Naive thymus-derived CD4-positive, alpha-beta T cell (primary cell): ENCODE results near the gene CDS2. TPM values are rescaled to one million over a fixed set of nuclear protein-coding genes. Genes with fewer than 3 reads are reported as not detected.
A peak's percentile ranks its signal among the peaks of the same experiment; 100 is the strongest.

Experiments
- ATAC-seq: fragments of 150-1000 bp; cut with Tn5 transposase; 2 replicates; pipeline ENCODE4 v1.10.0; 2021; ENCODE audit warnings: mild to moderate bottlenecking, moderate library complexity
- CTCF ChIA-PET: fragments of 350-600 bp; sonication (Branson Sonifier 250); formaldehyde crosslinking; loops from one replicate; lab custom pipeline; 2021; ENCODE audit warnings: antibody characterized with exemption; lab: Charles Lee
- POLR2A ChIA-PET: fragments of 350-600 bp; sonication (Branson Sonifier 250); formaldehyde crosslinking; loops from one replicate; lab custom pipeline; 2021; ENCODE audit warnings: antibody characterized with exemption, inconsistent platforms; lab: Charles Lee
- DNase-seq, 9 donors: peaks; one replicate each; pipeline versions ENCODE4 v3.0.0 to v3.0.0-alpha.2; 2020 to 2022; ENCODE audit warnings: mixed read lengths in 1 of 9
- H3K27ac ChIP-seq: one replicate; pipeline ENCODE4 v1.7.0; 2013; ENCODE audit warnings: mild to moderate bottlenecking, low read depth, low read length, moderate library complexity
- H3K27me3 ChIP-seq, 2 donors: one replicate each; pipeline ENCODE4 v1.7.0; 2013; ENCODE audit warnings: low read length in 2 of 2, mild to moderate bottlenecking in 2 of 2, moderate library complexity in 2 of 2; ENCODE audit not compliant: control insufficient read depth in 2 of 2, insufficient read depth in 2 of 2
- H3K36me3 ChIP-seq, 3 experiments: 1 replicate in 2 of 3; 2 replicates in 1 of 3; pipeline ENCODE4 v1.7.0; 2013; ENCODE audit warnings: low read length in 3 of 3, mild to moderate bottlenecking in 3 of 3, moderate library complexity in 1 of 3; ENCODE audit not compliant: insufficient read depth in 3 of 3, control insufficient read depth in 2 of 3
- H3K4me1 ChIP-seq, 2 donors: one replicate each; pipeline ENCODE4 v1.7.0; 2013; ENCODE audit warnings: low read length in 2 of 2, mild to moderate bottlenecking in 2 of 2, moderate library complexity in 1 of 2; ENCODE audit not compliant: control insufficient read depth in 2 of 2, insufficient read depth in 2 of 2
- H3K4me3 ChIP-seq: 2 replicates; pipeline ENCODE4 v1.7.0; 2013; ENCODE audit warnings: mild to moderate bottlenecking, low read length
- H3K9me3 ChIP-seq, 3 experiments: 1 replicate in 2 of 3; 2 replicates in 1 of 3; pipeline ENCODE4 v1.7.0; 2013; ENCODE audit warnings: low read length in 3 of 3; ENCODE audit not compliant: control insufficient read depth in 2 of 3
- H3K27ac Mint-ChIP-seq, 9 donors: one replicate each; pipeline ENCODE4 v1.8.0; 2020 to 2022; ENCODE audit warnings: mixed read lengths in 9 of 9, mild to moderate bottlenecking in 8 of 9, moderate library complexity in 5 of 9, inconsistent platforms in 2 of 9
- H3K27me3 Mint-ChIP-seq, 5 donors: one replicate each; pipeline ENCODE4 v1.8.0; 2021 to 2022; ENCODE audit warnings: mixed read lengths in 5 of 5, mild to moderate bottlenecking in 1 of 5
- H3K36me3 Mint-ChIP-seq, 5 donors: one replicate each; pipeline ENCODE4 v1.8.0; 2020 to 2022; ENCODE audit warnings: mixed read lengths in 5 of 5, mild to moderate bottlenecking in 3 of 5, inconsistent platforms in 1 of 5
- H3K4me1 Mint-ChIP-seq, 7 donors: one replicate each; pipeline ENCODE4 v1.8.0; 2020 to 2022; ENCODE audit warnings: mixed read lengths in 7 of 7, mild to moderate bottlenecking in 3 of 7, inconsistent platforms in 1 of 7
- H3K4me3 Mint-ChIP-seq, 10 donors: one replicate each; pipeline ENCODE4 v1.8.0; 2020 to 2022; ENCODE audit warnings: mild to moderate bottlenecking in 10 of 10, mixed read lengths in 10 of 10, moderate library complexity in 6 of 10, inconsistent platforms in 2 of 10
- H3K9me3 Mint-ChIP-seq, 11 donors: one replicate each; pipeline ENCODE4 v1.8.0; 2020 to 2022; ENCODE audit warnings: mixed read lengths in 11 of 11, mild to moderate bottlenecking in 4 of 11, inconsistent platforms in 1 of 11, moderate library complexity in 1 of 11
- intact Hi-C, 2 donors: fragments of 100-400 bp; cut with micrococcal nuclease; formaldehyde crosslinking; loops; one replicate each; pipeline ENCODE4 v1.15.1; 2023
- polyA plus RNA-seq, 2 donors: library from polyadenylated mRNA; unstranded; fragments of 300-500 nt; fragmentation: Illumina TruSeq; gene quantifications; one replicate each; pipeline ENCODE4 v1.2.3, GENCODE V29; 2021
- total RNA-seq, 6 experiments: library from RNA in 5 of 6; stranded (reverse) in 5 of 6; gene quantifications; 1 replicate in 5 of 6; 2 replicates in 1 of 6; pipeline ENCODE4 v1.2.3 and lab custom pipeline; 2021 to 2026

The CDS2 gene
- total and polyA plus RNA-seq, 7 experiments from 2014 or later: 34.9 to 58.3 (median 52.4) TPM

- Histone ChIP-seq H3K27me3 (no peaks in the 10 kb centered on the region), H3K4me3 (no peak overlapping the region), H3K4me1 (peaks cover 19 to 27% of the 10 kb centered on the region in 2 donors), H3K9me3 (no peaks in the 10 kb centered on the region), H3K27ac (no peak overlapping the region), H3K36me3 (no peaks in the 10 kb centered on the region)
- Mint-ChIP-seq H3K4me1 (peaks cover 13 to 45% (median 41%) of the 10 kb centered on the region in 7 donors), H3K9me3 (no peaks in the 10 kb centered on the region), H3K27me3 (no peaks in the 10 kb centered on the region), H3K36me3 (no peaks in the 10 kb centered on the region), H3K27ac (peak overlapping the region; percentile 85 to 99 (median 92)), H3K4me3 (peak overlapping the region in 8 of 10 donors; percentile 25 to 94 (median 88))
- ATAC-seq: no peak
- no peak for DNase-seq
- intact Hi-C loops: loop anchor here (5.0 to 10.0 kb wide), 6 partner anchors 466 to 1364 kb away; partner anchors contain the start of genes MCM8 (in 2 of the 2), TRMT6 (in 2 of the 2), ADISSP (in 1 of the 2) and CDC25B (in 1 of the 2)
- CTCF ChIA-PET: interaction anchor here (0.7 kb wide), 1 partner anchor 118 kb away, joined by 3 read pairs; no protein-coding TSS in a partner anchor
- POLR2A ChIA-PET: interaction anchor here (1.2 kb wide), 1 partner anchor 315 kb away, joined by 4 read pairs; no protein-coding TSS in a partner anchor
Observed at GRCh38 chr20:5128886-5129285, 2.1 kb downstream of the CDS2 start.

GRCh38 chr20:5131502-5131901, 4.7 kb downstream of the CDS2 start:
- ATAC-seq: no peak
- H3K36me3 Mint-ChIP-seq: peaks cover 0 to 4% (median 3%) of the 10 kb centered on the region in 5 donors
- no peaks in the 10 kb centered on the region for H3K9me3 Mint-ChIP-seq
- Histone ChIP-seq H3K4me3 (no peak overlapping the region), H3K27ac (no peak overlapping the region), H3K4me1 (peaks cover 12 to 20% of the 10 kb centered on the region in 2 donors), H3K27me3 (no peaks in the 10 kb centered on the region), H3K9me3 (no peaks in the 10 kb centered on the region), H3K36me3 (no peaks in the 10 kb centered on the region)
- peak overlapping the region in 1 of 9 donors; percentile 9 for H3K27ac Mint-ChIP-seq
- CTCF ChIA-PET: interaction anchor here (0.7 to 1.5 kb wide), 4 partner anchors 15 to 62 kb away, joined by 3 to 4 read pairs (median 4); no protein-coding TSS in a partner anchor
- intact Hi-C loops: no loop called here
- H3K27me3 Mint-ChIP-seq: no peaks in the 10 kb centered on the region
- POLR2A ChIA-PET: interaction anchor here (2.3 kb wide), 1 partner anchor 12 kb away, joined by 8 read pairs; the partner anchor contains the start of gene PCNA
- no peak for DNase-seq
- H3K4me3 Mint-ChIP-seq: peak overlapping the region in 3 of 10 donors; percentile 9 to 24 (median 12)
- H3K4me1 Mint-ChIP-seq: peaks cover 19 to 43% (median 34%) of the 10 kb centered on the region in 7 donors

DNA sequence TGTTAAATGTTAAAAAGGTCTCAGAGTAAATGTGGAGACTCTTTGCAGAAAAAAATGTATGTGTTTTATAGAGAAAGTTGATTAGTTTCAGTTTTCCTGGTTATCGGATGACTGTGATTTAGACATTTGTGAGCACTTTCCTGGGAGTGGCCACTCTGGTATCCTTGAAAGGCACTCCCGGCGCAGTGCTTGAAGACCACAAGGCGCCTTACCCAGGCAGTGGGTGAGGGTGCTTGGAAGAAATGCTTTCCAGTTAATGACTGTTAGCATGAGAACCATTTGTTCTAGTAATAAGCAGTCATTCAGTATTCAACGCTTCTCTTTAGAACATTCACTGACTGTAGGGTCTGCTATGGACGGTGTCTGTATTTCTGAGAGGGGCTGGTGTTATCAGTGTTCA, 7.2 kb downstream of the CDS2 start:
- H3K36me3 Mint-ChIP-seq: peaks cover 0 to 10% (median 7%) of the 10 kb centered on the region in 5 donors
- H3K9me3 Mint-ChIP-seq: no peaks in the 10 kb centered on the region
- ATAC-seq (no peak), DNase-seq (no peak)
- H3K4me1 Mint-ChIP-seq: peaks cover 12 to 33% (median 21%) of the 10 kb centered on the region in 7 donors
- H3K27ac Mint-ChIP-seq: no peak overlapping the region
- H3K4me3 Mint-ChIP-seq: no peak overlapping the region
- ChIA-PET POLR2A (interaction anchor here (2.1 kb wide), 1 partner anchor 7 kb away, joined by 6 read pairs; the partner anchor contains the start of gene CDS2), CTCF (interaction anchor here (0.7 kb wide), 1 partner anchor 59 kb away, joined by 3 read pairs; no protein-coding TSS in a partner anchor)
- intact Hi-C loops: no loop called here
- H3K4me1 ChIP-seq: peaks cover 0 to 5% of the 10 kb centered on the region in 2 donors
- no peak overlapping the region for H3K4me3 ChIP-seq
- no peaks in the 10 kb centered on the region for H3K27me3 Mint-ChIP-seq
- H3K9me3 ChIP-seq: no peaks in the 10 kb centered on the region
- no peaks in the 10 kb centered on the region for H3K27me3 ChIP-seq
- no peak overlapping the region for H3K27ac ChIP-seq
- H3K36me3 ChIP-seq: no peaks in the 10 kb centered on the region

DNA sequence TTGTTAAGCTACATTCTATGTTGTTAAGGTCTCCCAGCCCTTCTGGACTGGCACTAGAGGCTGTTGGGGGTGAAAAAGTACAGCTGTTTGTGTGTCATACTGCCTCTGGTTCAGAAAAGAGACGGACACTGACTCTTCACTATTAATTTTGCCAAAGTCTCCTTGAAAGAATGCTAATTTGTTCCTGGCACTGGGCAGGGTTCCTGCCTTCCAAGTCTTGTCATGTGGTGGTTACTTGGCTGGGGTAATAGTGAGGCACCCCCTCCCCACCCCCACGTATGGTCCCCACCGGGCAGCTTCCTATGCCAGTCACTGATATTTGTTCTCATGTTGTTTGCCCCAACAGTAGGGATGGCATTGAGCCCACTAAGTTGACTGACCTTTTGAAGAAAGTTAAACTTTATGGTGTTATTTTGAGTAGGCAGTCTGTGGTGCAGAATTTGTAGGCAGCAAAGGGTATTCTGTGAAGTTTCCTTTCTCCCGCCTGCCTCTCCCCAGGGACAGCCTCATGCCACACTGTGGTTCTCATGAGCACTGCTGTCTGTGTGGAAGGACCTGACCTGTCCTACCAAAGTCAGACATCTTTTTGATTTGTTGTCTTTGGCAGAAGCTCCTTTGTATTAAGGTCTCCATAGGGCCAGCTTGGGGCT, 8.7 kb downstream of the CDS2 start:
- CTCF ChIA-PET: no interaction called here
- Histone ChIP-seq H3K9me3 (no peaks in the 10 kb centered on the region), H3K36me3 (no peaks in the 10 kb centered on the region), H3K27me3 (no peaks in the 10 kb centered on the region), H3K4me1 (peaks cover 0 to 4% of the 10 kb centered on the region in 2 donors), H3K27ac (no peak overlapping the region), H3K4me3 (no peak overlapping the region)
- ATAC-seq (no peak), DNase-seq (no peak)
- intact Hi-C loops: no loop called here
- Mint-ChIP-seq H3K4me1 (peaks cover 13 to 46% (median 32%) of the 10 kb centered on the region in 7 donors), H3K9me3 (no peaks in the 10 kb centered on the region), H3K27ac (no peak overlapping the region), H3K27me3 (no peaks in the 10 kb centered on the region), H3K36me3 (peaks cover 0 to 10% (median 7%) of the 10 kb centered on the region in 5 donors), H3K4me3 (no peak overlapping the region)
- POLR2A ChIA-PET: interaction anchor here (2.1 kb wide), 1 partner anchor 9 kb away, joined by 6 read pairs; the partner anchor contains the start of gene CDS2

DNA sequence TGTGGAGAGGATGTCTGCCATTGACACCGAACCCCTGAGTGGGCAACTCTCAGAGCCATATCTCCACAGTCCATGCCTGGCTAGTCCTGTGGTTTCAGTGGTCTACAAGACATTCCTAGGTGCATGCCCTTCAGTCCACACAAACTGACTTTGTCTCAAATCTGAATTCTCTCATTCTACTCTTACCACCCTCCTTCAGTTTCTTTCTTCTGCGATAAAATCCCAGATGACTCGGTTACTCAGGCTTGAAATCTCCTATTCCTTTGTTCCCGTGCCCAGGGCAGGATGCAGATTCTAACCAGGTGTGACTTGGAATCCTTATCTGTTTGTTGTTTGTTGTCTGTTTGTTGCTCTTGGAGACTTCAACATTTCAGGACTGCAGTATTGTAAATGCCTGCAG, 9.3 kb downstream of the CDS2 start:
- peaks cover 0 to 10% (median 7%) of the 10 kb centered on the region in 5 donors for H3K36me3 Mint-ChIP-seq
- Histone ChIP-seq H3K4me3 (no peak overlapping the region), H3K36me3 (no peaks in the 10 kb centered on the region), H3K4me1 (peaks cover 0 to 4% of the 10 kb centered on the region in 2 donors), H3K9me3 (no peaks in the 10 kb centered on the region), H3K27ac (no peak overlapping the region), H3K27me3 (no peaks in the 10 kb centered on the region)
- intact Hi-C loops: no loop called here
- peak overlapping the region in 1 of 10 donors; percentile 42 for H3K4me3 Mint-ChIP-seq
- no peaks in the 10 kb centered on the region for H3K9me3 Mint-ChIP-seq
- peak overlapping the region in 1 of 9 donors; percentile 26 for H3K27ac Mint-ChIP-seq
- no peak for ATAC-seq
- CTCF ChIA-PET: no interaction called here
- DNase-seq: no peak
- H3K4me1 Mint-ChIP-seq: peaks cover 13 to 52% (median 37%) of the 10 kb centered on the region in 7 donors
- POLR2A ChIA-PET: interaction anchor here (2.1 kb wide), 1 partner anchor 9 kb away, joined by 6 read pairs; the partner anchor contains the start of gene CDS2
- no peaks in the 10 kb centered on the region for H3K27me3 Mint-ChIP-seq

- ATAC-seq (no peak), DNase-seq (no peak)
- no peaks in the 10 kb centered on the region for H3K9me3 ChIP-seq
- no peaks in the 10 kb centered on the region for H3K36me3 ChIP-seq
- no peak overlapping the region for H3K27ac ChIP-seq
- POLR2A ChIA-PET: interaction anchor here (1.1 kb wide), 1 partner anchor 20 kb away, joined by 3 read pairs; no protein-coding TSS in a partner anchor
- Mint-ChIP-seq H3K9me3 (no peaks in the 10 kb centered on the region), H3K27ac (no peak overlapping the region), H3K4me3 (no peak overlapping the region), H3K27me3 (no peaks in the 10 kb centered on the region), H3K4me1 (peaks cover 26 to 69% (median 59%) of the 10 kb centered on the region in 7 donors), H3K36me3 (peaks cover 0 to 13% (median 8%) of the 10 kb centered on the region in 5 donors)
- H3K4me3 ChIP-seq: no peak overlapping the region
- peaks cover 0 to under 1% of the 10 kb centered on the region in 2 donors for H3K4me1 ChIP-seq
- CTCF ChIA-PET: no interaction called here
- intact Hi-C loops: no loop called here
- H3K27me3 ChIP-seq: no peaks in the 10 kb centered on the region
Observed at GRCh38 chr20:5140195-5140594, 13.4 kb downstream of the CDS2 start.
